Testis (tissue), 5 donors: ENCODE results near the gene KRT23. TPM values are rescaled to one million over a fixed set of nuclear protein-coding genes. Genes with fewer than 3 reads are reported as not detected.

Source experiments
- DNase-seq: peaks from one replicate; pipeline ENCODE4 v3.0.0-alpha.2; 2019
- H3K27ac ChIP-seq, 2 donors: fragments of 200-600 bp; sonication (generic); one replicate each; pipeline ENCODE4 v1.5.1; 2019
- H3K27me3 ChIP-seq: fragments of 200-600 bp; sonication (generic); one replicate; pipeline ENCODE4 v1.5.1; 2019
- H3K36me3 ChIP-seq: fragments of 200-600 bp; sonication (generic); one replicate; pipeline ENCODE4 v1.5.1; 2017; ENCODE audit warnings: low read depth; ENCODE audit errors: missing control alignments
- H3K4me1 ChIP-seq: fragments of 200-600 bp; sonication (generic); one replicate; pipeline ENCODE4 v1.5.1; 2019
- H3K4me3 ChIP-seq, 2 donors: fragments of 200-600 bp; sonication (generic); one replicate each; pipeline ENCODE4 v1.5.1; 2017 to 2019
- H3K9me3 ChIP-seq: fragments of 200-600 bp; sonication (generic); one replicate; pipeline ENCODE4 v1.5.1; 2017
- CTCF ChIP-seq, 3 experiments: fragments of 450-650 bp in 2 of 3; fragments of 200-600 bp in 1 of 3; sonication (generic) in 1 of 3; IDR thresholded peaks; one replicate each; pipeline ENCODE4 v1.5.1; 2016 to 2019; ENCODE audit warnings: antibody characterized with exemption in 3 of 3, mild to moderate bottlenecking in 2 of 3, moderate library complexity in 1 of 3
- POLR2A ChIP-seq: fragments of 450-650 bp; IDR thresholded peaks from one replicate; pipeline ENCODE4 v1.6.1; 2017; ENCODE audit warnings: antibody characterized with exemption, mild to moderate bottlenecking, moderate library complexity
- WGBS, 2 donors: methylation state at CpG; one replicate each; pipeline ENCODE4 v1.1.5; 2018; 5-methylcytosine and 5-hydroxymethylcytosine counted together
- intact Hi-C: fragments of 100-400 bp; cut with DNase I; formaldehyde crosslinking; loops from one replicate; pipeline ENCODE4 v1.15.1; 2023; ENCODE audit warnings: low total_unique reads
- long read RNA-seq, 2 donors: transcript quantifications; one replicate each; lab custom pipeline, GENCODE V29; 2026
- polyA plus RNA-seq: library from polyadenylated mRNA; stranded (reverse); fragments of 350-450 nt; fragmentation: Illumina TruSeq; extraction: RNeasy Lipid Tissue Mini Kit (QIAGEN cat#74804); gene quantifications from one replicate; pipeline ENCODE4 v1.2.3, GENCODE V29; 2014; ENCODE audit warnings: low read depth, low replicate concordance; ENCODE audit not compliant: insufficient read depth
- total RNA-seq, 2 donors: library from RNA; depleted of rRNA; stranded (reverse); fragments of >200 nt; gene quantifications; one replicate each; pipeline ENCODE4 v1.2.3, GENCODE V29; 2016

KRT23 gene, protein sequence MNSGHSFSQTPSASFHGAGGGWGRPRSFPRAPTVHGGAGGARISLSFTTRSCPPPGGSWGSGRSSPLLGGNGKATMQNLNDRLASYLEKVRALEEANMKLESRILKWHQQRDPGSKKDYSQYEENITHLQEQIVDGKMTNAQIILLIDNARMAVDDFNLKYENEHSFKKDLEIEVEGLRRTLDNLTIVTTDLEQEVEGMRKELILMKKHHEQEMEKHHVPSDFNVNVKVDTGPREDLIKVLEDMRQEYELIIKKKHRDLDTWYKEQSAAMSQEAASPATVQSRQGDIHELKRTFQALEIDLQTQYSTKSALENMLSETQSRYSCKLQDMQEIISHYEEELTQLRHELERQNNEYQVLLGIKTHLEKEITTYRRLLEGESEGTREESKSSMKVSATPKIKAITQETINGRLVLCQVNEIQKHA
- total RNA-seq (10 to 100 TPM; 14.0 to 17.3 TPM), polyA plus RNA-seq (52.2 TPM)
- long read RNA-seq, donor 1: 0 reads
- long read RNA-seq, donor 2: 0 reads

DNA sequence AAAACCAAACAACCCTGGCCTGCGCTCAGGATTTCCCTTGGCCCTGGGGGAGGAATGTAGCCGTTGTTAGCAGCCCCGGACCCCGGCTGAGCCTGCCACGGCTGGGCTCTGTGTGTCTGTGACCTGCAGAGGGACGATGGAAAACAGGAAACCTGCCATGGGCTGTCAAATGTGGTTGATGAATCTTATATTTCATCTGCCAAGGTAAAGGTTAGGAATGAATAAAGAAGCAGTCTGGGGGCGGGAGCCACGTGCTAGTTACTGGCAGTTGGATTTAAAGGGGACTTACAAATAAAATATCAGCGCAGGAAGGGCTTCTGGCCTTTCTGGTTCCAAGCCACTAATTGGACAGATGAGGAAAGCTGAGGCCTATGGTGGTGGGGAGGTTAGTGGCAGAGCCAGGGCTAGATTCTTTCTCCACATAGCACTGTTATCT is at the start of gene KRT23:
Gene KRT23 (minus strand): TSS at position 263 of the 436 bp plus-strand sequence. CDS start 1,043 bp downstream, outside the sequence.
- H3K27ac ChIP-seq: no peak within 1 kb of the TSS
- 46% methylated on average over 9 of the region's 9 CpGs for WGBS, 2 donors
- H3K4me1 ChIP-seq: no peaks in the 10 kb centered on the region
- H3K36me3 ChIP-seq: no peaks in the 10 kb centered on the region
- DNase-seq: peak; percentile 16
- no peaks in the 10 kb centered on the region for H3K9me3 ChIP-seq
- H3K4me3 ChIP-seq: no peak within 1 kb of the TSS
- TF ChIP-seq POLR2A (no peak), CTCF (IDR thresholded peaks at IDR 0.05) (no peak)
- H3K27me3 ChIP-seq: no peaks in the 10 kb centered on the region
- intact Hi-C loops: no loop called here

GRCh38 chr17:40986920-40987319 is 49.5 kb upstream of the KRT23 start:
- Histone ChIP-seq H3K9me3 (no peaks in the 10 kb centered on the region), H3K27ac (no peak overlapping the region), H3K4me3 (no peak overlapping the region), H3K36me3 (no peaks in the 10 kb centered on the region), H3K27me3 (no peaks in the 10 kb centered on the region), H3K4me1 (no peaks in the 10 kb centered on the region)
- no peak for DNase-seq
- TF ChIP-seq CTCF (IDR thresholded peaks at IDR 0.05) (no peak), POLR2A (no peak)
- 69 to 70% methylated on average over 8 of the region's 8 CpGs for WGBS, 2 donors
- intact Hi-C loops: no loop called here

DNA sequence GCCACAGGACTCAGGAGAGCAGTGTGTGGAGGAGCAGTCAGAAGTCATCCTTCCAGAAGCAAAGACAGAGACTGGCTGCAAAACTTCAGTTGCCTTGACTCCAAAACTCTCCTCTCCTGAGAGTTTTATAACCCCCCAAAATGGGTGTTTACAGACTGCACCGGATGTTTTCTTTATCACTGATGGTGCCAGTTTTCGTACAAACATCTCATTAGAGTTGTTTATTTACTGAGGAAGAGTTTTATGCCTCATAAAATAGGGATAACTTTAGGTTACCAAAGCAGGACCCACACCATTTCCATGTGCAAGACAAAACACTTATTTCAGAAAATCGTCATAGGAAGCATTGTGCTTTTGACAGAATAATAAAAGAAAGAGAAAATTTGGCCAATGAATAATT is 46.8 kb upstream of the KRT23 start, which contains the start of gene KRT40:
Gene KRT40 (minus strand): TSS at position 101 of the 400 bp plus-strand sequence. CDS start 53 bp downstream, at position 48.
- intact Hi-C loops: no loop called here
- TF ChIP-seq POLR2A: no peak
- no peak for TF ChIP-seq CTCF (IDR thresholded peaks at IDR 0.05)
- WGBS, 2 donors: 35 to 57% methylated on average over 3 of the region's 3 CpGs
- no peaks in the 10 kb centered on the region for H3K27me3 ChIP-seq
- no peak for DNase-seq
- H3K27ac ChIP-seq: no peak within 1 kb of the TSS
- no peak within 1 kb of the TSS for H3K4me3 ChIP-seq
- H3K4me1 ChIP-seq: peaks cover 7% of the 10 kb centered on the region
- no peaks in the 10 kb centered on the region for H3K9me3 ChIP-seq
- H3K36me3 ChIP-seq: no peaks in the 10 kb centered on the region

DNA sequence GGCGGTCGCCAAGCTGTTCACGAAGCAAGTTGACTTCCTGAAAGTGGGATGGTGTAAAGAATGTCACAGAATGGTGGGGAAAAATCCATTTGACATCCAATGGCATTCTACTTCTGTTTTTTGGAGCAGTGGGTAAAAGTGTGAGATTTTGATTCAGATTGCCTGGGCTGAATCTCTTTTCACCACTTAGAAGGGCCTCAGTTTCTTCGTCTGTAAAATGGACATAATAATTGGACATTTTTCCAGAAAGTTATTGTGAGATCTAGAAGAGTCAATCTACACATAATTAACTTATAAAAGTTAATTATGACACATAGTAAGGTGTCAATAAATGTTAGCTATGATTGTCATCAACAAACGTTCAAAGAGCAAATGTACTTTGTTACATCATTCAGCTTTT is 43.7 kb upstream of the KRT23 start:
- Histone ChIP-seq H3K4me1 (peaks cover 13% of the 10 kb centered on the region), H3K9me3 (no peaks in the 10 kb centered on the region), H3K4me3 (no peak overlapping the region), H3K36me3 (no peaks in the 10 kb centered on the region), H3K27me3 (no peaks in the 10 kb centered on the region), H3K27ac (peak overlapping the region; percentile 35 to 60)
- TF ChIP-seq POLR2A: no peak
- no peak for TF ChIP-seq CTCF (IDR thresholded peaks at IDR 0.05)
- 43 to 62% methylated on average over 5 of the region's 5 CpGs for WGBS, 2 donors
- intact Hi-C loops: no loop called here
- no peak for DNase-seq
